Gastrocnemius medialis (tissue), 4 donors: ENCODE results near the gene RHAG. TPM values are rescaled to one million over a fixed set of nuclear protein-coding genes. Genes with fewer than 3 reads are reported as not detected.

Source experiments
- ATAC-seq, 2 donors: fragments of 150-250 bp; one replicate each; pipeline ENCODE4 v1.9.1; 2016
- DNase-seq, 2 donors: peaks; one replicate each; pipeline ENCODE4 v3.0.0-alpha.2; 2019
- H3K27ac ChIP-seq, 4 donors: fragments of 200-600 bp; sonication (generic); 1 replicate in 1 of 4; 2 replicates in 3 of 4; pipeline ENCODE4 v1.5.1; 2016 to 2018; ENCODE audit warnings: mild to moderate bottlenecking in 2 of 4, moderate library complexity in 1 of 4
- H3K27me3 ChIP-seq, 3 donors: fragments of 200-600 bp; sonication (generic) in 2 of 3; 1 replicate in 1 of 3; 2 replicates in 2 of 3; pipeline versions ENCODE4 v1.5.1 to v1.6.0; 2016 to 2019; ENCODE audit warnings: mild to moderate bottlenecking in 1 of 3, moderate library complexity in 1 of 3
- H3K36me3 ChIP-seq, 2 donors: fragments of 200-600 bp; sonication (generic) in 1 of 2; one replicate each; pipeline ENCODE4 v1.5.1; 2017 to 2018
- H3K4me1 ChIP-seq, 2 donors: fragments of 200-600 bp; sonication (generic) in 1 of 2; one replicate each; pipeline ENCODE4 v1.5.1; 2016 to 2017; ENCODE audit warnings: mild to moderate bottlenecking in 2 of 2
- H3K4me3 ChIP-seq, 4 donors: fragments of 200-600 bp; sonication (generic) in 3 of 4; 1 replicate in 1 of 4; 2 replicates in 3 of 4; pipeline ENCODE4 v1.5.1; 2016 to 2019; ENCODE audit warnings: mild to moderate bottlenecking in 2 of 4
- H3K9me3 ChIP-seq, 3 donors: fragments of 200-600 bp; sonication (generic) in 2 of 3; 1 replicate in 1 of 3; 2 replicates in 2 of 3; pipeline ENCODE4 v1.5.1; 2016 to 2019
- POLR2A ChIP-seq, 2 donors: fragments of 450-650 bp; IDR thresholded peaks; one replicate each; pipeline ENCODE4 v1.6.1; 2017; ENCODE audit warnings: antibody characterized with exemption in 2 of 2, mild to moderate bottlenecking in 2 of 2, moderate library complexity in 2 of 2
- in situ Hi-C, 4 donors: fragments of 200-750 bp; cut with MboI; loops; one replicate each; pipeline versions ENCODE4 v1.15.0 to v1.8.0; 2017; ENCODE audit warnings: low sequenced_read_pairs in 4 of 4
- intact Hi-C: fragments of 100-400 bp; cut with DNase I; formaldehyde crosslinking; loops from one replicate; pipeline ENCODE4 v1.15.1; 2023; ENCODE audit warnings: low total_unique reads
- total RNA-seq, 4 donors: library from RNA; depleted of rRNA; stranded (reverse); fragments of >200 nt; gene quantifications; one replicate each; pipeline versions ENCODE4 v1.1.0 to v1.2.3, GENCODE V29; 2016
- TF ChIP-seq, protein P1 (sequence below), 5 experiments: fragments of 450-650 bp in 3 of 5; fragments of 200-600 bp in 2 of 5; sonication (generic) in 2 of 5; IDR thresholded peaks in 4 of 5; conservative IDR thresholded peaks in 1 of 5; 1 replicate in 4 of 5; 2 replicates in 1 of 5; pipeline ENCODE4 v1.5.1; 2016 to 2019; ENCODE audit warnings: antibody characterized with exemption in 5 of 5, mild to moderate bottlenecking in 3 of 5, moderate library complexity in 3 of 5

Gene RHAG
- total RNA-seq, 4 donors from 2014 or later, result 0.26 TPM; not detected in 3

DNA sequence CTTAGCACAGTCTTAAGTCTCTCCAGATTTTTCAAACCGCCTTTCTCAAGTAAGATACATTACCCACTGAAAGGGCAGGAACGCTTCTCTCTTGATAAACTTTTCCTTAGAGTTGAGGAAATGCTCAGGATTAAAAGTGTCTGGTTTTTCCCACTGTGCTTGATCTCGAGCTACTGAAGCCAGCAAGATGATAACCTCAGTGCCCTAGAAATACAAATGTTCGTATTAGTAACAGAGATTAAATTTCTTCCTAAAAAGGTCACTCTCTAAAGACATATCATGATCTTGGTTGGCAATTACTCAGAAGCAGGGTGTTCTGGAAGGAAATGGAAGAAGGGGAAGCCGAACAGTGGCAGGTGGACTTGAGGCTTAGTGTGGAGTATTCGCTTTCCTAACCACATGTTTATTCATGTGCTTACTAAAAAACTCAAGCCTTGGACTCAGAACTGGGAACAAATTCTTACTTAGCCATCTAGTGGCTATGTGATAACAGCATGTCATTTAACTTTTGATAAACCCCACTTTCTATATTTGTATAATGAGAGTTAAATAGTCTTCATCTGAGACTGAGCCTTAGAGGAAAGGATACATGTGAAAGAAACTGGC is 66.1 kb downstream of the RHAG start:
- no peaks in the 10 kb centered on the region for H3K9me3 ChIP-seq
- H3K4me3 ChIP-seq, result no peak overlapping the region
- ATAC-seq, result no peak
- in situ Hi-C loops, result no loop called here
- H3K27ac ChIP-seq, result peak overlapping the region in 1 of 4 donors; percentile 27
- intact Hi-C loops, result no loop called here
- DNase-seq, result no peak
- no peaks in the 10 kb centered on the region for H3K36me3 ChIP-seq
- no peaks in the 10 kb centered on the region for H3K27me3 ChIP-seq
- TF ChIP-seq, protein P1, sequence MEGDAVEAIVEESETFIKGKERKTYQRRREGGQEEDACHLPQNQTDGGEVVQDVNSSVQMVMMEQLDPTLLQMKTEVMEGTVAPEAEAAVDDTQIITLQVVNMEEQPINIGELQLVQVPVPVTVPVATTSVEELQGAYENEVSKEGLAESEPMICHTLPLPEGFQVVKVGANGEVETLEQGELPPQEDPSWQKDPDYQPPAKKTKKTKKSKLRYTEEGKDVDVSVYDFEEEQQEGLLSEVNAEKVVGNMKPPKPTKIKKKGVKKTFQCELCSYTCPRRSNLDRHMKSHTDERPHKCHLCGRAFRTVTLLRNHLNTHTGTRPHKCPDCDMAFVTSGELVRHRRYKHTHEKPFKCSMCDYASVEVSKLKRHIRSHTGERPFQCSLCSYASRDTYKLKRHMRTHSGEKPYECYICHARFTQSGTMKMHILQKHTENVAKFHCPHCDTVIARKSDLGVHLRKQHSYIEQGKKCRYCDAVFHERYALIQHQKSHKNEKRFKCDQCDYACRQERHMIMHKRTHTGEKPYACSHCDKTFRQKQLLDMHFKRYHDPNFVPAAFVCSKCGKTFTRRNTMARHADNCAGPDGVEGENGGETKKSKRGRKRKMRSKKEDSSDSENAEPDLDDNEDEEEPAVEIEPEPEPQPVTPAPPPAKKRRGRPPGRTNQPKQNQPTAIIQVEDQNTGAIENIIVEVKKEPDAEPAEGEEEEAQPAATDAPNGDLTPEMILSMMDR (IDR thresholded peaks at IDR 0.05 in 4 of 5, conservative IDR thresholded peaks at IDR 0.05 in 1 of 5), result peak in 1 of 5 experiments; percentile 9
- no peak for TF ChIP-seq POLR2A (IDR thresholded peaks at IDR 0.05)
- H3K4me1 ChIP-seq, result no peaks in the 10 kb centered on the region

DNA sequence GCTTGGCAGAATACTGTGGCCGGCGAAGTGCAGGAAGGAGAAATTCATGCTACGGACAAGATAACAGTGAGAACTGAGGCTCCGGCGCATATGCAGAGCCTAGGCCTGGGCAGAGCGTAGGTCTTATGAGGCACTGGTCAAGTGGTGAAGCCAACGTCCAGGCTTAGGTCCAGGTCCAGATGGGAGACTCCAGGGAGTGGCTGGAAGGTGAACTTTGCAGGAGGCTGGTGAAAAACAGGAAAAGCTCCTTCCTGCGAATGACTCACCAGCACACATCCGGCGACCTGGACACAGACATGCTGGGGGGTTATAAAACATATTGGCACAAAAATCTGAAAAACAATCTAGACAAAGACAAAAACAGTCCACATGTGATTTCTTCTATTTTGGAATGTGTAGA is 70.8 kb downstream of the RHAG start:
- intact Hi-C loops, result no loop called here
- TF ChIP-seq, protein P1 (IDR thresholded peaks at IDR 0.05 in 4 of 5, conservative IDR thresholded peaks at IDR 0.05 in 1 of 5), result no peak
- no peak for TF ChIP-seq POLR2A (IDR thresholded peaks at IDR 0.05)
- peak overlapping the region in 3 of 4 donors; percentile 41 to 69 (median 66) for H3K27ac ChIP-seq

GRCh38 chr6:49565261-49565660 is 71.4 kb downstream of the RHAG start:
- H3K27me3 ChIP-seq, result no peaks in the 10 kb centered on the region
- in situ Hi-C loops (no loop called here), intact Hi-C loops (no loop called here)
- no peaks in the 10 kb centered on the region for H3K36me3 ChIP-seq
- H3K9me3 ChIP-seq, result no peaks in the 10 kb centered on the region
- peak overlapping the region in 3 of 4 donors; percentile 36 to 66 (median 52) for H3K27ac ChIP-seq
- H3K4me3 ChIP-seq, result no peak overlapping the region
- no peak for ATAC-seq
- no peaks in the 10 kb centered on the region for H3K4me1 ChIP-seq
- no peak for TF ChIP-seq POLR2A (IDR thresholded peaks at IDR 0.05)
- TF ChIP-seq, protein P1 (IDR thresholded peaks at IDR 0.05 in 4 of 5, conservative IDR thresholded peaks at IDR 0.05 in 1 of 5), result no peak
- DNase-seq, result no peak

More for the DNA sequence above, 70.8 kb downstream of the RHAG start:
- Histone ChIP-seq H3K4me3 (no peak overlapping the region), H3K27me3 (no peaks in the 10 kb centered on the region), H3K4me1 (no peaks in the 10 kb centered on the region), H3K36me3 (no peaks in the 10 kb centered on the region), H3K9me3 (no peaks in the 10 kb centered on the region)
- peak; percentile 36 for ATAC-seq
- DNase-seq, result no peak
- in situ Hi-C loops, result no loop called here

- no peaks in the 10 kb centered on the region for H3K36me3 ChIP-seq
- H3K4me1 ChIP-seq, result no peaks in the 10 kb centered on the region
- H3K27ac ChIP-seq, result no peak overlapping the region
- no peak overlapping the region for H3K4me3 ChIP-seq
- in situ Hi-C loops (no loop called here), intact Hi-C loops (no loop called here)
- TF ChIP-seq, protein P1 (IDR thresholded peaks at IDR 0.05 in 4 of 5, conservative IDR thresholded peaks at IDR 0.05 in 1 of 5), result no peak
- H3K9me3 ChIP-seq, result no peaks in the 10 kb centered on the region
- DNase-seq, result no peak
- no peak for ATAC-seq
- H3K27me3 ChIP-seq, result no peaks in the 10 kb centered on the region
Observed at GRCh38 chr6:49564552-49564951, 72.1 kb downstream of the RHAG start.
